Activated CD8-positive, alpha-beta memory T cell treated with anti-CD3 and anti-CD28 coated beads for 48 hours (primary cell): ENCODE results near the gene CTNNB1.

Source experiments
- DNase-seq, 3 experiments: peaks; one replicate each; pipeline ENCODE4 v3.0.0-alpha.2; 2020; ENCODE audit warnings: low read depth in 2 of 3, low spot score in 2 of 3

CTNNB1 gene

GRCh38 chr3:41198950-41199865 is at the start of gene CTNNB1:
CTNNB1 (plus strand) TSS chr3:41199505; CDS start chr3:41224069, 24,564 bp downstream.
- DNase-seq, result peak; percentile 80 to 84 (median 81)

- DNase-seq, result no peak
Measured at GRCh38 chr3:41155834-41156233, 43.5 kb upstream of the CTNNB1 start.

GRCh38 chr3:41158947-41159346 is 40.4 kb upstream of the CTNNB1 start:
- no peak for DNase-seq

- DNase-seq, result no peak
Measured at GRCh38 chr3:41159588-41160189, 39.6 kb upstream of the CTNNB1 start.

- DNase-seq, result no peak
Measured at GRCh38 chr3:41162541-41162940, 36.8 kb upstream of the CTNNB1 start.

- no peak for DNase-seq
Measured at GRCh38 chr3:41163006-41163405, 36.3 kb upstream of the CTNNB1 start.

- no peak for DNase-seq
Measured at GRCh38 chr3:41163421-41163820, 35.9 kb upstream of the CTNNB1 start.

GRCh38 chr3:41164777-41165176 is 34.5 kb upstream of the CTNNB1 start:
- DNase-seq, result no peak

GRCh38 chr3:41167722-41168497 is 31.4 kb upstream of the CTNNB1 start:
- DNase-seq, result no peak

GRCh38 chr3:41169023-41169422 is 30.3 kb upstream of the CTNNB1 start:
- DNase-seq, result no peak

GRCh38 chr3:41173926-41174885 is 25.1 kb upstream of the CTNNB1 start:
- DNase-seq, result no peak

- no peak for DNase-seq
Measured at GRCh38 chr3:41175365-41175764, 23.9 kb upstream of the CTNNB1 start.

GRCh38 chr3:41176596-41176995 is 22.7 kb upstream of the CTNNB1 start:
- DNase-seq, result no peak

- DNase-seq, result no peak
Measured at GRCh38 chr3:41178576-41178975, 20.7 kb upstream of the CTNNB1 start.

GRCh38 chr3:41180396-41180795 is 18.9 kb upstream of the CTNNB1 start:
- DNase-seq, result no peak

GRCh38 chr3:41182504-41183059 is 16.7 kb upstream of the CTNNB1 start:
- no peak for DNase-seq

- DNase-seq, result no peak
Measured at GRCh38 chr3:41184394-41184793, 14.9 kb upstream of the CTNNB1 start.

GRCh38 chr3:41186297-41186696 is 13.0 kb upstream of the CTNNB1 start:
- no peak for DNase-seq

- no peak for DNase-seq
Measured at GRCh38 chr3:41188306-41188705, 11.0 kb upstream of the CTNNB1 start.
